Right hindlimb (tissue), 1 donor: ENCODE measurements around the gene RPRD1A.
"Not testable (repeated sequence)": the region's sequence is repeated elsewhere in the genome, so short reads cannot be mapped to it uniquely, and the experiment has no call there.

Source experiments
- DNase-seq: peaks from one replicate; pipeline ENCODE4 v3.0.0-alpha.2; 2018

The RPRD1A gene

GRCh38 chr18:36075862-36076587, 8.7 kb upstream of the RPRD1A start:
- DNase-seq = no peak

- DNase-seq = no peak
These were observed 7.1 kb upstream of the RPRD1A start for GRCh38 chr18:36074435-36074834.

GRCh38 chr18:36073676-36074075, 6.3 kb upstream of the RPRD1A start:
- no peak for DNase-seq

GRCh38 chr18:36072406-36072805, 5.0 kb upstream of the RPRD1A start:
- DNase-seq = not testable (repeated sequence)

- no peak for DNase-seq
These were observed 689 bp downstream of the RPRD1A start for GRCh38 chr18:36066686-36067054.

GRCh38 chr18:36066001-36066400, 1.4 kb downstream of the RPRD1A start:
- DNase-seq = no peak

- not testable (repeated sequence) for DNase-seq
These were observed 2.6 kb downstream of the RPRD1A start for GRCh38 chr18:36064809-36065079.

GRCh38 chr18:36064027-36064808, 3.1 kb downstream of the RPRD1A start:
- no peak for DNase-seq

GRCh38 chr18:36058674-36059073, 8.7 kb downstream of the RPRD1A start:
- DNase-seq = no peak

GRCh38 chr18:36051760-36052159, 15.6 kb downstream of the RPRD1A start:
- no peak for DNase-seq

- no peak for DNase-seq
These were observed 16.9 kb downstream of the RPRD1A start for GRCh38 chr18:36050479-36050878.

GRCh38 chr18:36047521-36047920, 19.8 kb downstream of the RPRD1A start:
- DNase-seq = no peak

GRCh38 chr18:36046898-36047297, 20.5 kb downstream of the RPRD1A start:
- no peak for DNase-seq

- no peak for DNase-seq
These were observed 21.9 kb downstream of the RPRD1A start for GRCh38 chr18:36045241-36045991.

- no peak for DNase-seq
These were observed 24.2 kb downstream of the RPRD1A start for GRCh38 chr18:36043153-36043552.

- no peak for DNase-seq
These were observed 26.2 kb downstream of the RPRD1A start for GRCh38 chr18:36041146-36041545.

GRCh38 chr18:36038102-36038663, 29.2 kb downstream of the RPRD1A start:
- no peak for DNase-seq

- DNase-seq = no peak
These were observed 32.1 kb downstream of the RPRD1A start for GRCh38 chr18:36035253-36035652.

GRCh38 chr18:36034299-36034895, 33.0 kb downstream of the RPRD1A start:
- DNase-seq = no peak

- no peak for DNase-seq
These were observed 35.5 kb downstream of the RPRD1A start for GRCh38 chr18:36031903-36032302.

GRCh38 chr18:36031407-36031806, 36.0 kb downstream of the RPRD1A start:
- no peak for DNase-seq

GRCh38 chr18:36028859-36029258, 38.5 kb downstream of the RPRD1A start:
- no peak for DNase-seq

- DNase-seq = no peak
These were observed 42.3 kb downstream of the RPRD1A start for GRCh38 chr18:36025025-36025424.
